Measurements from ENCODE around the gene SH2D3C. TPM values are rescaled to one million over a fixed set of nuclear protein-coding genes. Genes with fewer than 3 reads are reported as not detected.

Gene SH2D3C
- total and polyA plus RNA-seq, 2 of the 4 experiments (the other 2 are of a cell fraction), result under 0.01 to 0.24 TPM

- H3K4me2 ChIP-seq (ENCODE audit: low read depth, low read length), result no peak overlapping the region
- H3K9ac ChIP-seq (ENCODE audit: low read depth, low read length), result no peak overlapping the region
- no peaks in the 10 kb centered on the region; the same call in 1 of the 2 replicates for H3K9me1 ChIP-seq (ENCODE audit: insufficient read depth, low read length)
- no CpG with 5 or more reads among the region's 11 CpGs for WGBS, 2 experiments (ENCODE audit: extremely low coverage in 2 of 2, insufficient read length in 1 of 2)
- DNase-seq (no peak), ATAC-seq (ENCODE audit: low read depth) (no peak)
- no TSS peak for BruUV-seq (replicated peaks)
- POLR2A ChIA-PET (ENCODE audit: unreplicated experiment), result no interaction called here
- H2BK20ac ChIP-seq (ENCODE audit: low read depth, low read length), result no peak overlapping the region
- H3K4ac ChIP-seq (ENCODE audit: low read depth, low read length), result no peak overlapping the region
- CTCF ChIA-PET, result interaction anchor here (0.6 to 0.8 kb wide), 2 partner anchors 13 to 106 kb away, joined by 3 to 4 read pairs; partner anchors contain the start of gene TOR2A
- no peak overlapping the region for H2BK15ac ChIP-seq (ENCODE audit: low read depth, low read length)
- TF ChIP-seq CTCF (conservative IDR thresholded peaks at IDR 0.05; ENCODE audit: low read depth, low read length), result no peak
- TF ChIP-seq RAD21 (IDR thresholded peaks at IDR 0.05; ENCODE audit: low read length), result no peak
- no peak for TF ChIP-seq POLR2A (IDR thresholded peaks at IDR 0.05; ENCODE audit: low read depth, low read length)
- TF ChIP-seq MAFK (IDR thresholded peaks at IDR 0.05; ENCODE audit: low read depth, low read length), result no peak
- TF ChIP-seq MXI1 (IDR thresholded peaks at IDR 0.05; ENCODE audit: borderline replicate concordance, low read depth, low read length), result no peak
- no peak for TF ChIP-seq RCOR1 (IDR thresholded peaks at IDR 0.05; ENCODE audit: insufficient replicate concordance, low read length)
- no peak for TF ChIP-seq USF2 (IDR thresholded peaks at IDR 0.05; ENCODE audit: low read depth, low read length)
- no peak for TF ChIP-seq FOS (IDR thresholded peaks at IDR 0.05; ENCODE audit: low read depth, low read length)
- no peak for TF ChIP-seq RFX5 (IDR thresholded peaks at IDR 0.05; ENCODE audit: low read depth, low read length)
- TF ChIP-seq CHD1 (IDR thresholded peaks at IDR 0.05; ENCODE audit: low read depth, low read length), result no peak
- no peak for TF ChIP-seq MAZ (IDR thresholded peaks at IDR 0.05; ENCODE audit: borderline replicate concordance, low read depth, low read length)
- no peak for TF ChIP-seq CEBPB (IDR thresholded peaks at IDR 0.05; ENCODE audit: low read depth, low read length)
- TF ChIP-seq ELK1 (IDR thresholded peaks at IDR 0.05; ENCODE audit: borderline replicate concordance, low read depth, low read length), result no peak
- no peak for TF ChIP-seq BHLHE40 (IDR thresholded peaks at IDR 0.05; ENCODE audit: low read depth, low read length)
- no peak for TF ChIP-seq SMC3 (IDR thresholded peaks at IDR 0.05; ENCODE audit: low read depth, low read length)
- no peak for TF ChIP-seq NFE2L2 (IDR thresholded peaks at IDR 0.05; ENCODE audit: low read depth, low read length)
- H4K20me1 ChIP-seq (ENCODE audit: insufficient read depth, low read length), result no peaks in the 10 kb centered on the region
- intact Hi-C loops (cut with micrococcal nuclease) (no loop called here), in situ Hi-C loops (cut with MboI; ENCODE audit: low sequenced_read_pairs) (no loop called here), dilution Hi-C loops (cut with HindIII; ENCODE audit: low sequenced_read_pairs, unreplicated experiment) (no loop called here)
- H3K23ac ChIP-seq (ENCODE audit: low read depth, low read length), result no peak overlapping the region
- no peaks in the 10 kb centered on the region for H3K9me3 ChIP-seq (ENCODE audit: control insufficient read depth, insufficient read depth, low read length)
- H2BK5ac ChIP-seq (ENCODE audit: low read depth, low read length, poor library complexity, severe bottlenecking), result no peak overlapping the region
- no peak overlapping the region for H3K18ac ChIP-seq (ENCODE audit: low read depth, low read length)
- H3K27ac ChIP-seq (ENCODE audit: insufficient read depth, low read length), result no peak overlapping the region
- no peak overlapping the region for H4K5ac ChIP-seq (ENCODE audit: low read depth, low read length)
- no peak overlapping the region for H3K4me3 ChIP-seq (ENCODE audit: insufficient read depth, low read depth, low read length)
- H3K79me1 ChIP-seq (ENCODE audit: low read depth in 1 of 2, low read length in 2 of 2), result no peaks in the 10 kb centered on the region
- H3K4me1 ChIP-seq (ENCODE audit: control insufficient read depth, insufficient read depth, low read length), result 0 out of 2 replicates have a peak, but pooled peaks cover 1% of the 10 kb centered on the region
- peaks cover 4% of the 10 kb centered on the region; the same call in 1 of the 2 replicates for H3K27me3 ChIP-seq (ENCODE audit: control insufficient read depth, insufficient read depth, low read length)
- no peak overlapping the region for H2BK120ac ChIP-seq (ENCODE audit: low read depth, low read length)
- no peak overlapping the region for H4K8ac ChIP-seq (ENCODE audit: low read depth in 2 of 2, low read length in 2 of 2)
- H3K56ac ChIP-seq (ENCODE audit: extremely low read depth, insufficient read depth, low read length), result no peak overlapping the region
- H2AFZ ChIP-seq (replicated peaks; ENCODE audit: low read length, poor library complexity), result peak overlapping the region; percentile 61
- no peak overlapping the region for H3K14ac ChIP-seq (replicated peaks; ENCODE audit: low read depth, low read length)
- no peaks in the 10 kb centered on the region for H3K36me3 ChIP-seq (ENCODE audit: control insufficient read depth, insufficient read depth, low read length)
- H2AK9ac ChIP-seq (replicated peaks; ENCODE audit: low read depth, low read length, poor library complexity), result peak overlapping the region; percentile 28
- no peak overlapping the region for H2AK5ac ChIP-seq (ENCODE audit: low read depth, low read length)
- no peak overlapping the region for H4K91ac ChIP-seq (ENCODE audit: insufficient read depth, low read depth, low read length)
Measured at GRCh38 chr9:127721391-127721821, 57.1 kb downstream of the SH2D3C start.

Measured in IMR-90 (cell line).